Stimulated activated CD4-positive, alpha-beta T cell treated with anti-CD3 and anti-CD28 coated beads, TNF-alpha, amount 100 ng/mL, for 24 hours (primary cell): ENCODE results near the gene VASN.
"Not testable (repeated sequence)": the region's sequence is repeated elsewhere in the genome, so short reads cannot be mapped to it uniquely, and the experiment has no call there.

ENCODE experiments used
- DNase-seq, 3 experiments: peaks; one replicate each; pipeline ENCODE4 v3.0.0-alpha.2; 2020; ENCODE audit warnings: low read depth in 3 of 3

Gene VASN

DNA sequence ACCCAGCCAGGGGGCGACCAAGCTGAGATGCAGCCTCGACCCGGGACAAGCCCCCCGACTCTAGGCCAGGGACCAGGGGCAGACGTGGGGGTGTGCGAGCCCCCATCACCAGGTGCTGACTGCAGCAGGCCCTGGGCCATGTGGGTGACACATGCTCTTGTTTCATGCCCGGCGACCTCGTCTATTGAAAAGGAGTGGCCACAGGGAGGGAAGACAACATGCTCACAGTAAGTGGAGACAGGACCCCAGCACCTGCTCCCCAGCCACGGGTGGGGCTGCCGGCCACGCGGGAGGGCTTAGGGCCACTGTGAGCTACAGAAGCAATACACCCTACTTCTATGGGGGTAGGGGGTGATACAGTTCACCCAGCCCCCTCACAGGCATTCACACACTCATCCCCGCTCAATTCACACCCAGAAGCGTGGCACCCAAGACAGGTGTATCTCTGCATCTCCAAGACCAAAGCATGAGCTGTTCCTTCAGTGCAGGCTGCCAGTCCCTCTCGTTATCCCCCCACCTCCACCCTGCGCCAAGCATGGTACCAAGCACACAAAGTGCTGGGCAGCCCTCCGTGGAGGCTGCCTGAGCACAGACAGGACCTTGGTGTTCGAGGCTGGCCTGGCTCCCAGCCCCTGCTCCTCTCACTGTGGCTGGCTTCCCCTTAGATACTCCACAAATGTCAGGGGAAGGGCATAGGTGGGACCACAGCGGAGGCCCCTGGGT, 13.6 kb downstream of the VASN start:
- no peak for DNase-seq

DNA sequence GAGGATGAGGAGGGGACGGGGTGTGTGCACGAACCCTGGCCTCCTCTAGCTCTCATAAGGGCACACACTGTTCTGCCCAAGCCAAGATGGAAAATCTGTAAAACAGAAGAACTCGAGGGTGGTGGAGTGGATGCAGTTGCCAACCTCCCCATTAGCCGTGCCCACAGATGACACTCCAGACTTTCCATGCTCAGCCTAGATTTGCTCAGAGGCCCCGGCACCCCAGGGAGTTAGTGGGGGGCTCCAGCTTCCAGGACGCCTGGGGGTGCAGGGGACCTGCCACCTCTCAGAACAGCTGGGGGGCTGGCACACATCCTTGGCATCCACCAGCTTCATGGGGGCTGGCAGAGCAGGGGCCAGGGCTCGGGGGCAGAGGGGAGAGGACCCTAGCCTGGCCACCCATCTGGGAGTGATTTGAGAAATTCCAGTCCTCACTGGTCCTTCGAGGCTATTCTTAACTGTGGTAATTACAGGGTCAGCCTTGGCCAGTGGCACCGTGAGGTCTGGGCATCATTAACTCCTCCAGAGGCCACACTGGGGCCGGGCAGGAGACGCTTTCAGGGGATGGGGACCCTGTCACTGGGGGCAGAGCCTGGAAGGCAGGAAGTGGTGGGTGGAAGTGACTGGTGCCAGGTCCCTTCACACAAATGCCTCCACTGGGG, 14.3 kb downstream of the VASN start:
- DNase-seq: no peak

DNA sequence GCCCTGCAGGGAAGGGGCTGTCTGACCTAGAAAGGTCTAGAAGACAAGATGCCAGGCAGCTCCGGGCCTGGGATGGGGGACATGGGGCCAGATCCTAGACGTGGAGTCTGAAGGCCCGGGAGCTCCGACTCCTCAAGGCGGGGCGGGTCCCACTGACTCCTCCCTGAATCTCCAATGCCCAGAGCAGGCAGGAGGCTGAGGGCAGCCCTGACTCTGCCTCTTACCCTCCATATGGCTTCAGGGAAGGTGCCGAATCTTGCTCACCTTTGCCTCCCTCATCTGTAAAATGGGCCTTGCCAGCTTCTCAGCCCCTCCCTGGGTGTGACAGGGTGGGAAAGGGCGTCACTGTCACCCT, 14.8 kb downstream of the VASN start:
- no peak for DNase-seq

DNA sequence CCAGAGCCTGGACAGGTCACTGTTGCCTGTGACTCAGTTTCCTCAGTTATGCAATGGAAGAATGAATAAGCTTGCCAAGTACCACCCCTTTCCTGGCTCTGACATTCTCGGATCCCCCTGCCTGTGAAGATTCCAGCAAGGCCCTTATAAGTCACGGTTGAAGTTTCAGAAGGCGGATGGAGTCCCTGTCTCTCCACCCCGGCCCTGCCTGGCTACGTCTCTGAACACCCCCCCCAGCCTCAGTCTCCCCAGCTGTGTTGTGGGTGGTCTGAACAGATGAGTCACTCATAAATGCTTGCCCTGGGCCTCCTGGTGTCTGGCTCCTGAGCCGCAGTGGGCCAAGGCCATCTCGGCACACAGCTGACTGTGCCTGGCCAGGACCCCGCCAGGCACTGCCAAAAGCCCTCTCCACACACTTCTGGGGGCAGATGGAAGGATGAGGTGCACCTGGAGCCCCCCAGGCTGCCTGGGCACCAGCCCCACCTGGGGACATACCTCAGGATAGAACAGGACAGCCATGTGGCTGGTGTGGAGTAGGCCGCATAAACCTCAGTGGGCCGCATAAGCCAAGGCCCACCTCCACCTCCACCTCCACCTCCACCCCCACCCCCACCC, 15.4 kb downstream of the VASN start:
- no peak for DNase-seq

DNA sequence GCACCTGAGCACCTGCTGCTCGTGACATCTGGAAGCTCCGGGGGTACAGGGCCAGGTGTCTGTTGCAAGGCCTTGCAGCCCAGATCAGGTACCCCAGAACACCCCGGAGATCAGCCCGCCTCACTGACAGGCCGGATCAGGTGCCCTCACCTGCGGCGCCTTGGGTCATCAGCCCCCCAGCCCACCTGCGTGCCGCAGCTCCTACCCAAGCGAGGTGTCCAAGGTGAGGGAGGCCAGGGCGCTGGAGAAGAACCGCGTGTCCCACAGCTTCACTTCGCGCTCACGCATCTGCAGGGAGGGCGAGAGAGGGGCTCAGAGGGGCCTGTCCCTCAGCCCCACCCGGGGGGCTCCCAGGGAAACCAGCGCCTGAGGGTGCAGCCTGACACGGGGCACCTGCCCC, 16.1 kb downstream of the VASN start:
- DNase-seq: no peak

DNA sequence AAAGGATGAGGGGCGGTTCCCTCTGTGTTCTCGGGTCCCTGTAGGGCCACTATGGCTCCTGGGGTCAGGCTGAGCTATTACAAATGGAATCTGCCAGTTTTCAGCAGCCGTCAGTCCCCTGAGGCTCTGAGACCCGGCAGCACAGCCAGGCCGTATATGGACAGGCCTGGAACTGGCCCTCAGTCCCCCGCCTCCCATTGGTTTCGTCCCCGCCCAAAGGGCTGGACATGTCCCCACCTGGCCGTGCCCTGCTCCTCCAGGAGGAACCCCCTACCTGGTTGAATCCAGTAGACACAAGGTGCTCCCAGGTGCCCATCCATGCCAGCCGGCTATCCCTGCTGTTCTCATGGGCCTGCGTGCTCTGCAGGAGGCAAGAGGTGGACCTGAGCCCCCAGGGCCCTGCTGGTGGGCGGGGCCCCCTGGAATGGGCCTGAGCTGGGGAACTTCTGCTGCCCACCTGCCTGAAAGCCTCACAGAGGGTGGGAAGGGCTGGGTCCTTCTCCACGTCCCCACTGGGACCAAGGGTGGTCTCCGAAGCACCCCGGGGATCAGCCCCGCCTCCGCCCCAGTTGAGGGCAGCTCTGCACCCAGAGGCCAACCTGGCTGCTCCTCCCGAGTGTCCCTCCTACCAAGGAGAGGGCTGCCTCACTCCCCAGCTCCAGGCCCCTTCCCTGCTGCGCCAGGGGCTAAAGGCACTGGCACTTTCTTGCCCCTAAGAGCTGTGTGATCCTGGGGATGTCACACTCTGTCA, 16.8 kb downstream of the VASN start:
- no peak for DNase-seq

DNA sequence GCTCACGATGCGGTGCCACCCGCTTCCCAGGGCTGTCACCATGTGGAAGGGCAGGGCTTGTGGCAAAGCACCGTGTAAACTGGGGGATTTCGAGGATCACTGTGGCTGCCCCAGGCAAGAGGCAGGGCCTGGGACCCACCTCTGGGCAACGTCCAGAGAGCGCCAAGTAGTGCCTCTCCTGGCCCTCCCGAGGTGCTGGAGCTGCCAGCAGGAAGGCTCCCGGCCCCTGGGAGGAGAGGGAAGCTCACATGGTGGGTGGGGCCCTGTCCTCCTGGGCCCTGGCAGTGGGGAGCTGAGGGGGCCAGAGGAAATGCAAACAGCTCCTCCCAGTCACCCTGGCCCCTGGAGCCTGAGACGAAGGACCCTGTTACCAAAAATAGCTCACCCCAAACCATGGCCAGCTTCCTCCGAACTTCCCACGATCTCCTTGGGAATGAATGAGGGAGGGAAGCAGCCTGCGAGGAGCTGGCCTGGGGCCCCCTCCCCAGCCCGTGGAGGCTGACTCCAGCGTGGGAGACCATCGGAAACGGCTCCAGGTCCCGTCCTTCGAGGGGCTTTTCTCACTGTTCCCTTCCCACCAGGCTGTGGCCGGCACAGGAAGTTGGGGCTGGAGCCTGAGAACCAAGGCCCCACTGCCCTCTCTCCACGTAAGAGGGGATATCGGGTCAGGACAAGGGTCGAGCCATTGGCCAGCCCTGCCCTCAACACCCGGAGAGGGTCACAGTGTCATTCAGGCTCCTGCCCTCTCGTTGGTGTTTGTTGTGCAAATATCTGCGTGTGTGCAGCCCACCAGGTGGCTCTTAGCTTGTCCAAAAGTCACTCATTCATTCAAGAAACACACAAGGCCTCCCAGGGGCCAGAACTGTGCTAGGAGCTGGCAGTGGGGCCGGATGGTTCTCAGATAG, 17.7 kb downstream of the VASN start:
- no peak for DNase-seq

DNA sequence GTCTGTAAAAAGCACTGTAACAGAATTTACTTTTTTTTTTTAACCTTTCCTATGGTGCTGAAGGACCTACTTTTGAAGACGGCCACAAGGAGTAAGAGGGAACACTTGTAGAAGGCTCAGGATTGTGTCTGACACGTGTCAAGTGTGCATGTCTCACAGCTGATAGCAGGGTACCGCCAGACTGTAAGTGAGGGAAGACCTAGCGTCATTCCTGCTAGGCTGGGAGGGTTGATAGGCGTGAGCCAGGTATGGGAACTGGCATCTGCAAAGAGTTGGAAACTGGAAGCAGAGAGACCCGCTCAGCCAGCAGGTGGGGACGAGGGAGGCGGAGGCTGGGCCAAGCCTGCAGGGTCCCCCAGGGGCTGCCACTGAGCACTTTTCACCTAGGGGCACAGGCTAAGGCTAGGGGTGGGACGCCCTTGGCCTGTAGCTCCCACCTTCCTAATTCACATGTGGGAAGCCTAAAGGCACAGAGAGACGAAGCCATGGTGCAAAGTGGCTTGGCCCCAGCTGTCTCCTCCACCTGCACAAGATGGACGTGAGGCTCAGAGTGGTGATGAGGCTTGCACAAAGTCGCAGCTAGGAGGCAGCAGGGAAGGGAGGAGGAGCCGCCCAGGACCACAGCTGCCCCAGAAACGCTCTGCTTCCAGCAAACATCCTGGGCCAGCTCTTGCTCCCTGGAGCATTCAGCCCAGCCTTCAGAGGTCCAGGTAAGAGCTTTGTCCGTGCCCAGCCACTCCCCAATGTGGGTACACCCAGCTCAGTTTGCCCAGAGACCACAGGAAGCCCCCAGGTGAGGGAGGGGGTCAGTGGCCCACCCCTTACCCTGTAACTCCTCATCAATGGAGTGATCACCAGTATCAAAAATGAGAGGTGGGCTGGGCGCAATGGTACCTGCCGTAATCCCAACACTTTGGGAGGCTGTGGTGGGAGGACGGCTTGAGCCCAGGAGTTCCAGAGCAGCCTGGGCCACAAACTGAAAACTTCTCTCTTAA, 18.9 kb downstream of the VASN start:
- no peak for DNase-seq

DNA sequence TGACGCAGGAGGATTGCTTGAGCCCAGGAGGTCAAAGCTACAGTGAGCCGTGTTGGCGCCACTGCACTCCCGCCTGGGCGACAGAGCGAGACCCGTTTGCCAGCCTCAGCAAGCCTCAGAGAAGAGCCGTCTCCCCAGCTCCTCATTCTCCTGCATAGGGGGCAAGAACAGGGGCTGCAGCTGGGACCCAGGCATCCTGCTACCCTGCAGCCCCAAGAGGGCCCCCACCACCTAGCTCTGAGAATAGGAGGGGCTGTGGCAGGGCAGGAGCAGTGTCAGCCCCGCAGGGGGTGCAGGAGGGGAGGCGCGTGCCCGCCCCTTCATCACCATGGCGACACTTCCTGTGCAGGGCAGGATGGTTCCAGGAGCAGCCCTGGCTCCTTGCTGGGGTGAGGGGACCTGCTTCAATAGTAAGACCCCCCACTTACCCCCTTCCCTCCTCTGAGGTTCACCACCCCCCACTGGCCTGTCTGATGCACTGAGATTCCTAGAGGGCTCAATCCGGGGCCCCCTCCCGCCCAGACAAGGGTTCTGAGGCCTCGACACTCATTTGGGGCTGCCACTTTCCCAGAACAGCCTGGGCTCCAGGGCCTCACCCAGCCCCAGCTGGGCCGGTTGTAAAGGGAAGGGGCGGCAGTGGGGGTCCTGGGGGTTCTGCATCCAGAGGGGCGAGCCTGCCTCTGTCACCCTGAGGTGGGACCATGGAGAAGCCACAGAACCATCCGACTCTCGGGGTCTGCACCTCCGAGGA, 20.2 kb downstream of the VASN start:
- DNase-seq: no peak

DNA sequence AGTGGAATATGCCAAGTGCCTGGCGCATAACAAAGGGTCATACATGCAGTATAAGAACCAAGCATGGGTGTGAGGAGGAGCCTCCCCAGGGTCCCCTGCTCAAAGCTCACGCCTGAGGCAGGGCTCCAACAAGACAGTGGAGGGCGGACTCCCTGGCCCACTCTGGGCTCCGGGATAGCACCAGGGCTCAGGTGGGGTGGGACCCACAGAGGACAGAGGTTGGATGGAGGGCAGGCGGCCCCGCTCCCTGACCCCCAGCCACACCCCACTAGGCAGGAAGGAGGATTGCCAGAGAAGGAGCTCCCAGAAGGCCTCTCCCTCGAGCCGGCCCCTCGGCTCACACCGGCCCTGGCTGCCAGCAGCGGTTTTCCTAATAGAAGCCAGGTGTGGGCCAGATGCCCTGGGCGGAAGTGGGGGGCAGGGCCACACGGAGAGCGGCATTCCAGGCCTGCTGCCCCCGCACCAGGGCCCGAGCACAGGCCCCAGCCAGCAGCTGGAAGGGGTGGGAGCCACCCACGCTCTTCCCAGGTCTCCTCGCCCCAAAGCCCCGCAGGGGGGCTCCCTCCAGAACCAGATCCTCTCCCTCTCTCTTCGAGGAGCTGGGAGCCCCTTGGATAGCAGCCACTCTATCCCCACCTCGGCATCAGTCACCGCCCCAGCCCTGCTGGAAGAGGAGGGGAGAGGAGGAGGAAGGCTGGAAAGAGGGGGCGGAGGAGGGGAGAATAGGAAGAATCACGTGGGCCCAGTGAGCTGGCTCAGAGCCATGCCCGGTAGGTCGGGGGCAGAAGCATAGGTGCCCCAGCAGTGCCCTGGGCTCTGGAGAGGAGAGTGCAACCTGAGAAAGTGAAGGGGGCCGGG, 21.0 kb downstream of the VASN start:
- DNase-seq: no peak

DNA sequence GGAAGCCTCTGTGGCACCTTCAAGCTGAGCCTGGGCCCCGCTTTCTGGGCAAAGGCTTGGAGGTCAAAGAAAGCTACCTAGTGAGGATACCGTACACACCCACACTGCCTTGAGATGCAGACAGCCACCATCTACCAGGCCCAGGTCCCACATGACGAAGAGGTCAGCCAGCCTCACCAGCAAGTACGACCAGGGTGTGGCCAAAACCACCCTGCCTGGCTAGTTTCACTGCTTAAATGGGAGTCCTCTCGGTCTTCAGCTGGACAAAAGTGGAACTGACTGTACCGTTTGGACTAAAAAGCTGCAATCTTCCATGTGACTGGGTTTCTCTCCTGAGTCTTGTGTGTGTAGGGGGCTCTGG, 21.6 kb downstream of the VASN start:
- DNase-seq: no peak

DNA sequence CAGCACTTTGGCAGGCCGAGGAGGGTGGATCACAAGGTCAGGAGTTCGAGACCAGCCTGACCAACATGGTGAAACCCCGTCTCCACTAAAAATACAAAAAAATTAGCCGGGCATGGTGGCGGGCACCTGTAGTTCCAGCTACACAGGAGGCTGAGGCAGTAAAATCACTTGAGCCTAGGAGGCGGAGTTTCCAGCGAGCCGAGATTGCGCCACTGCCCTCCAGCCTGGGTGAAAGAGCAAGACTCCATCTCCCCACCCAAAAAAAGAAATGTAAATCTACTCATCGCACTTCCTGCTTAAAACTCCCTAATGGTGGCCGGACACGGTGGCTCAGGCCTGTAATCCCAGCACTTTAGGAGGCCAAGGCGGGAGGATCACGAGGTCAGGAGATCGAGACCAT, 22.2 kb downstream of the VASN start:
- DNase-seq: not testable (repeated sequence)

DNA sequence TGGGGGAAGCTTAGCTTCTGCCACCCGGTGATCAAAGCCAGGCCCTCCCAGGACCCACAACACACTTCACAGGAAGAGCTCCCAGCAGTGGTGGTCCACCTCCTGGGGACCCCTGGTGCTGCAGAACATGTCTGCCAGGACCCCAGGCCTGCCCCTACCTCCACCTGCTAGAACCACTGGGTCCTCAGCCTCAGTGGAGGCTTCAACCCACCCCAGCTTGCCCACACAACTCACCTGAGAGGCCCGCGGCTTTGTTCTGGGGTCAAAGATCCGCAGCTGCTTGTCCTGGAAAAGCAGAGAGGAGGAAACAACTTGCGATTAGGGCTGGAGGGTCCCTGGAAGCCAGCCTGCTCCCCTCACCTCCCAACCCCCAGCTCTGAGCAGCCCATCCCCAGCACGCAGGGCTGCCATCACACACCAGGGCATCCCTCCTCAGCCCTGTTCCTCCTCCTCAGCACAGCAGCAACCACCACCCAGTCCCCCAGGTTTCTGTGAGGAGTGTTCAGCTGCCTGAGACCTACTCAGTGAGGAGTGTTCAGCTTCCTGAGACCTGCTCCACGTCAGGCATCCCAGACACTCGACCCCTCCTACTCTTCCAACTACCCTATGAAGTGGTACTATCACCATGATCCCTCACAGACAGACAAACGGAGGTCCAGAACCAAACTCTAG, 23.5 kb downstream of the VASN start:
- no peak for DNase-seq

DNA sequence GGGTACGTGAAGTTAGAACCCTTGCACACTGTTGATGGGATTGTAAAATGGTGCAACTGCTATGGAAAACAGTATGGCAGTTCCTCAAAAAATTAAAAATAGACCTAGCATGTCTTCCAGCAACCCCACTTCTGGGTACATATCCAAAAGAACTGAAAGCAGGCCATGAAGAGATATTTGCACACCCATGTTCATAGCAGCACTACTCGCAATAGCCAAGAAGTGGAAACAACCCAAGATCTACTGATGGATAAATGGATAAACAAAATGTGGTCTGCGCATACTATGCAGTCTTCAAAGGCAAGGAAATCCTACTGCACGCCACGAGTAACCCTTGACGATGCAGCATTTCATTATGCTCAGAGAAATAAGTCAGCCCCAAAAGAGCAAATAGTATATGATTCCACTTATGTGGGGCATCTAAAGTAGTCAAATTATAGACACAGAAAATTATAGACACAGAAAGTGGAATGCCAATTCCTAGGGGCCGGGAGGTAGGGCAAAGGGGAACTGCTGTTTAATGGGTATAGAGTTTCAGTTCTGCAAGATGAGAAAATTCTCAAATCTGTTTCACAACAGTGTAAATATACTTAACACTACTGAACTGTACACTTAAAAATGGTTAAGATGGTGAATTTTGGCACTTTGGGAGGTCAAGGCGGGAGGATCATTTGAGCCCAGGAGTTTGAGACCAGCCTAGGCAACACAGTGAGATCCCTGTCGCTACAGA, 27.5 kb downstream of the VASN start:
- no peak for DNase-seq

DNA sequence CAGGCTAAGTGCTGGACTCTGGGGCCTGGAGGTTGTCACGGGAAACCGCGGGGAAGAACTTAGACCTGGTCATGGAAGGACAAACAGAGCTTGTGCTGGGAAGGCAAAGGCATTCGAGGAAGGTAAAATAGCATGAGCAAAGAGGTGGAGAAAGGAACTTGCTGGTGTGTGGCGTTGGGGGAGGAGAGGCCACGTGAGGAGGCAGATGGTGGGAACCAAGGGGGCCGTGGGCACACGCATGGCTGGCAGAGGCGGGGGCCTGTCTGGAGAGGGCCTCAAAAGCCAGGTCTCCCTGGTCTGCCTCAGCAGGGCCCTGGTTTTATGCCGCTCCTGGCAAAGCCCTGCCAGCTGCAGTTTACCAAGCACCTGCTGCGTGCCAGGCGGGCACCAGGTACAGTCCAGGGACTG, 29.4 kb downstream of the VASN start:
- no peak for DNase-seq

DNA sequence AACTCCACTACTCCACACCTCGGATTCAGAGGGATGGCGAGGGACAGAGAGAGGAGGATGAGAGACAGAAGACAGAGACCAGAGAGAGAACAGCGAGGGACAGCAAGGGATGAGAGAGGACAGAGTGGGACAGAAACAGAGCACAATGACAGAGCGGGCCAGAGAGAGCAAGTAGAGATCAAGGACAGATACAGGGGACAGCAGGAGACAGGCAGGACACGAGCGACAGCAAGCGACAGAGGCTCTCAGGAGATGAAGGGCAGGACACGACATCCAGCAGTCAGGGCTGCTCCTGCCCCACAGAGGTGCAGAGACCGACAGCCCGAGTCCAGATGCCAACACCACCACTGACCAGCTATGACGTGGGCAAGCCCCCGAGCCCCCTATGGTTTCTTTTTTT, 29.9 kb downstream of the VASN start:
- no peak for DNase-seq

DNA sequence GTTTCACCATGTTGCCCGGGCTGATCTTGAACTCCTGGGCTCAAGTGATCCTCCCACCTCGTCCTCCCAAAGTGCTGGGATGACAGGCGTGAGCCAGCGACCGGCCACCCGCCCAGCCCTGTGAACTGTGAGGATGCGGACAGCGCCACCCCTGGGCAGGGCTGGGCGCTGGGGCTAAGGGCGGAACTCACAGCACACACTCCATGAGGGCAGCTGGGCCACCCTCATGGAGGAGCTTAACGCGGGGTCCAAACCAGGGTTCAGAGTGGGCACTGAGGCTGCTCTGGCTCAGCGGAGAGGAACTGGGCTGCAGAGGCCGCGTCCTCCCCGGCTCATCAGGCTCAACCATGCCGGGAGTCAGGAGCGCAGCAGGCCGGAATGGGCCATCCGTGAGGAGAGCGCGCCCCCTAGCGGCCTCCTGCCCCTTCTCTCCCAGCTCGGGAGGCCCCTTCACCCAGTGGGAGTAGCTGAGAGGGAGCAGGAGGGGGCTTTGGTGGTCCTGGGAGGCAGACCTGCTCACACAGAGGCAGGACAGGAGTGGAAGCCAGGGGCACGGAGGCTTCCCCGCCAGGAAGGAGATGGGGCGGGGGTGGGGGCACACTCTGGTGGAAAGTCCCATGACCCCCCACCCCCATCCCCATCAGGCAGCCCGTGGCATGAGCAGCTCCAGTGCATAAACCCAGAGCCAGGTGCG, 30.9 kb downstream of the VASN start:
- DNase-seq: peak; percentile 39 to 63 (median 46)
